ENCODE results near the gene ELMO3. TPM values are rescaled to one million over a fixed set of nuclear protein-coding genes. Genes with fewer than 3 reads are reported as not detected.

Gene ELMO3
- total and polyA plus RNA-seq, 8 donors = 4.9 to 21.2 (median 8.5) TPM

DNA sequence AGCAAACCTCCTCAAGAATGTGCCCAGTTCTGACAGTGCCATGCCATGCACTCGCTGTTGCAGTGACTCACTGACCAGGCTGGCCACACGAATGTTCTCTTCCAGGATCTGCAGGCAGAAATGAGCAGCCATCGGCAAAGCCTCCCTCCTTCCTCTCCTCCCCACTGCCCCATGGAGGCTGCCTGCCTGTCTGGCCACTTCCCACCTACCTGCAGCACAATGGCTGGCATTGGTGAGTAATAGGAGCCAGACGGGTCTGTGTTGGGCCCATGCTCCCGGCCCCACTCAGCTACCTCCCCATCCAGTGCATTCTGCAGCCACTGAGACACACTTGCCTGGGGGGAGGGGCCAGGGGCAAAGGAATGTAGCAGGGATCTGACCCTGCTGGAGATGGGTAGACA, 12.4 kb upstream of the ELMO3 start:
- Histone ChIP-seq H3K27ac (no peak overlapping the region), H3K4me3 (no peak overlapping the region), H3K4me1 (peaks cover 26 to 50% of the 10 kb centered on the region in 2 donors), H3K36me3 (no peaks in the 10 kb centered on the region), H3K27me3 (peaks cover 0 to 11% of the 10 kb centered on the region in 2 donors), H3K9me3 (no peaks in the 10 kb centered on the region)
- ATAC-seq (no peak), DNase-seq (no peak)
- TF ChIP-seq, protein P1, sequence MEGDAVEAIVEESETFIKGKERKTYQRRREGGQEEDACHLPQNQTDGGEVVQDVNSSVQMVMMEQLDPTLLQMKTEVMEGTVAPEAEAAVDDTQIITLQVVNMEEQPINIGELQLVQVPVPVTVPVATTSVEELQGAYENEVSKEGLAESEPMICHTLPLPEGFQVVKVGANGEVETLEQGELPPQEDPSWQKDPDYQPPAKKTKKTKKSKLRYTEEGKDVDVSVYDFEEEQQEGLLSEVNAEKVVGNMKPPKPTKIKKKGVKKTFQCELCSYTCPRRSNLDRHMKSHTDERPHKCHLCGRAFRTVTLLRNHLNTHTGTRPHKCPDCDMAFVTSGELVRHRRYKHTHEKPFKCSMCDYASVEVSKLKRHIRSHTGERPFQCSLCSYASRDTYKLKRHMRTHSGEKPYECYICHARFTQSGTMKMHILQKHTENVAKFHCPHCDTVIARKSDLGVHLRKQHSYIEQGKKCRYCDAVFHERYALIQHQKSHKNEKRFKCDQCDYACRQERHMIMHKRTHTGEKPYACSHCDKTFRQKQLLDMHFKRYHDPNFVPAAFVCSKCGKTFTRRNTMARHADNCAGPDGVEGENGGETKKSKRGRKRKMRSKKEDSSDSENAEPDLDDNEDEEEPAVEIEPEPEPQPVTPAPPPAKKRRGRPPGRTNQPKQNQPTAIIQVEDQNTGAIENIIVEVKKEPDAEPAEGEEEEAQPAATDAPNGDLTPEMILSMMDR (IDR thresholded peaks at IDR 0.05) = no peak
- intact Hi-C loops (cut with DNase I) = loop anchor here in 1 of 2 donors (10.0 kb wide), 1 partner anchor 212 kb away; no protein-coding TSS in a partner anchor

- TF ChIP-seq, protein P1 (IDR thresholded peaks at IDR 0.05) = no peak
- Histone ChIP-seq H3K4me3 (no peak overlapping the region), H3K4me1 (peaks cover 26 to 47% of the 10 kb centered on the region in 2 donors), H3K27me3 (peaks cover 0 to 11% of the 10 kb centered on the region in 2 donors), H3K27ac (no peak overlapping the region), H3K36me3 (no peaks in the 10 kb centered on the region), H3K9me3 (no peaks in the 10 kb centered on the region)
- ATAC-seq = no peak
- DNase-seq = no peak
- intact Hi-C loops (cut with DNase I) = loop anchor here in 1 of 2 donors (10.0 kb wide), 1 partner anchor 213 kb away; no protein-coding TSS in a partner anchor
Measured at GRCh38 chr16:67187175-67187890, 11.6 kb upstream of the ELMO3 start.

GRCh38 chr16:67188323-67188722, 10.6 kb upstream of the ELMO3 start:
- DNase-seq = no peak
- Histone ChIP-seq H3K27ac (no peak overlapping the region), H3K9me3 (no peaks in the 10 kb centered on the region), H3K4me1 (peaks cover 26 to 46% of the 10 kb centered on the region in 2 donors), H3K36me3 (no peaks in the 10 kb centered on the region), H3K4me3 (peak overlapping the region in 1 of 2 donors; percentile 40), H3K27me3 (peaks cover 0 to 11% of the 10 kb centered on the region in 2 donors)
- ATAC-seq = no peak
- intact Hi-C loops (cut with DNase I) = loop anchor here in 1 of 2 donors (10.0 kb wide), 1 partner anchor 214 kb away; no protein-coding TSS in a partner anchor
- TF ChIP-seq, protein P1 (IDR thresholded peaks at IDR 0.05) = no peak

DNA sequence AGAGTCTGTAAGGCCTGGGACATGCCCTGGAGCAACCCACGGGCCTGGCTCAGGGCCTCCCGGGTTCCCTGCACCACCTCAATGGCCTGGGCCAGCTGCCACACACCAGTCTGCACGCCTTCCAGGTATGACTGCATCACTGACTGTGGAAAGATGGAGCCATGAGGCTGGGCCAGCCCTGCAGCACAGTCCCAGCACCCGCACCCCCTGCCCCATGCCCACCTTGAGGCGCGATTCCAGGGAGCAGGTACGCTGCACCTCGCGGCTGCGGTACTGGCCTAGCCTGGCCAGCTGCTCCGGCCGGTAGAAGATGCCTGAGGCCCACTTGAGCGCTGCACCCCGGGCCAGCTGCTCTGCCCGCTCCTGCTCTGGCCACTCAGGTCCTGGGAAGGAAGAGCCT, 10.1 kb upstream of the ELMO3 start:
- Histone ChIP-seq H3K27ac (peak overlapping the region in 1 of 2 donors; percentile 20), H3K4me3 (peak overlapping the region in 1 of 2 donors; percentile 40), H3K27me3 (peaks cover 0 to 11% of the 10 kb centered on the region in 2 donors), H3K36me3 (peaks cover 0 to 4% of the 10 kb centered on the region in 2 donors), H3K4me1 (peaks cover 29 to 51% of the 10 kb centered on the region in 2 donors), H3K9me3 (no peaks in the 10 kb centered on the region)
- intact Hi-C loops (cut with DNase I) = loop anchor here in 1 of 2 donors (10.0 kb wide), 1 partner anchor 214 kb away; no protein-coding TSS in a partner anchor
- TF ChIP-seq, protein P1 (IDR thresholded peaks at IDR 0.05) = no peak
- ATAC-seq (no peak), DNase-seq (no peak)

DNA sequence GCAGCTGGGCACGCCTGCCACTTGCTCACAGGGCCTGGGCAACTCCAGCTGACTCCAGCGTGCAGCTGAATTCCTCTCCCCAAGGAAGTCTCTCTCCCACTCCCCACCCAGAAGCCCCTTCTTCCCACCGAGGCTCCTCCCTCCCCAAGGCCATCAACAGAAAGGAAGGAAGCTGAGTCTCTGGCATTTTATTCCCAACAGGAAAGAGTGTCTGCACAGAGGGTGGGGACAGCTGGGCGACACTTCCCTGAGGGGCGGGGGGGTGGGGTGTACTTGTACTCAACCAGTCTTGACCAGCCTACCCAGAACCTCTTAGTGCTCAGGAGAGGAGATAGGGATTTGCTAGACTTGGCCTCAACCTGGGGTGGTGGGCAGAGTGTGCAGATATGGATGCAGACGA, 8.9 kb upstream of the ELMO3 start, which contains the start of gene EXOC3L1:
EXOC3L1 (minus strand) TSS at position 96 of the 400 bp plus-strand sequence. CDS start 460 bp downstream, outside the sequence.
- peaks cover 0 to 17% of the 10 kb centered on the region in 2 donors for H3K36me3 ChIP-seq
- peaks cover 21 to 47% of the 10 kb centered on the region in 2 donors for H3K4me1 ChIP-seq
- no peak for ATAC-seq
- no peaks in the 10 kb centered on the region for H3K9me3 ChIP-seq
- peak within 1 kb of the TSS; percentile 19 to 35 for H3K27ac ChIP-seq
- DNase-seq = no peak
- intact Hi-C loops (cut with DNase I) = no loop called here
- TF ChIP-seq, protein P1 (IDR thresholded peaks at IDR 0.05) = no peak
- peak within 1 kb of the TSS in 1 of 2 donors; percentile 40 for H3K4me3 ChIP-seq
- peaks cover 0 to 3% of the 10 kb centered on the region in 2 donors for H3K27me3 ChIP-seq

Data from left lung (tissue), 10 donors.